Neutrophil (primary cell): ENCODE results near the gene NSD2.

Source experiments
- H3K27ac ChIP-seq: fragments of 200-600 bp; sonication (generic); 2 replicates; pipeline ENCODE4 v1.5.1; 2016; ENCODE audit warnings: mild to moderate bottlenecking, moderate library complexity
- H3K27me3 ChIP-seq: fragments of 200-600 bp; sonication (generic); 2 replicates; pipeline ENCODE4 v1.6.0; 2016; ENCODE audit warnings: mild to moderate bottlenecking
- H3K36me3 ChIP-seq: fragments of 200-600 bp; sonication (generic); 2 replicates; pipeline ENCODE4 v1.5.1; 2017
- H3K4me1 ChIP-seq, 2 experiments: fragments of 200-600 bp in 1 of 2; sonication (generic) in 1 of 2; 1 replicate in 1 of 2; 2 replicates in 1 of 2; pipeline versions ENCODE4 v1.5.1 to v1.6.1; 2013 to 2016; ENCODE audit warnings: low read depth in 1 of 2, low read length in 1 of 2, mild to moderate bottlenecking in 1 of 2, moderate library complexity in 1 of 2; ENCODE audit not compliant: control insufficient read depth in 1 of 2, insufficient read depth in 1 of 2
- H3K4me3 ChIP-seq, 2 experiments: fragments of 200-600 bp in 1 of 2; sonication (generic) in 1 of 2; 1 replicate in 1 of 2; 2 replicates in 1 of 2; pipeline ENCODE4 v1.5.1; 2013 to 2016; ENCODE audit warnings: low read depth in 1 of 2, low read length in 1 of 2, mild to moderate bottlenecking in 1 of 2, moderate library complexity in 1 of 2
- H3K9me3 ChIP-seq: fragments of 200-600 bp; sonication (generic); 2 replicates; pipeline ENCODE4 v1.5.1; 2016
- CTCF ChIP-seq: fragments of 200-600 bp; sonication (generic); IDR thresholded peaks from 2 replicates; pipeline ENCODE4 v1.5.1; 2016; ENCODE audit warnings: antibody characterized with exemption

The NSD2 gene

GRCh38 chr4:1885414-1885813 lies 14.2 kb downstream of the NSD2 start:
- Histone ChIP-seq H3K4me1 (peaks cover 6 to 15% of the 10 kb centered on the region in 2 experiments), H3K27ac (no peak overlapping the region), H3K4me3 (no peak overlapping the region), H3K9me3 (no peaks in the 10 kb centered on the region), H3K36me3 (no peaks in the 10 kb centered on the region), H3K27me3 (no peaks in the 10 kb centered on the region)
- no peak for TF ChIP-seq CTCF

- peaks cover 6 to 9% of the 10 kb centered on the region in 2 experiments for H3K4me1 ChIP-seq
- peak overlapping the region; percentile 24 for H3K27ac ChIP-seq
- H3K4me3 ChIP-seq = no peak overlapping the region
- no peaks in the 10 kb centered on the region for H3K27me3 ChIP-seq
- H3K36me3 ChIP-seq = no peaks in the 10 kb centered on the region
- no peaks in the 10 kb centered on the region for H3K9me3 ChIP-seq
- TF ChIP-seq CTCF = no peak
Observed at GRCh38 chr4:1887052-1887451, 15.9 kb downstream of the NSD2 start.

- Histone ChIP-seq H3K4me1 (peaks cover 6 to 9% of the 10 kb centered on the region in 2 experiments), H3K9me3 (no peaks in the 10 kb centered on the region), H3K36me3 (no peaks in the 10 kb centered on the region), H3K4me3 (no peak overlapping the region), H3K27me3 (no peaks in the 10 kb centered on the region), H3K27ac (no peak overlapping the region)
- no peak for TF ChIP-seq CTCF
Observed at GRCh38 chr4:1890979-1891570, 19.9 kb downstream of the NSD2 start.

GRCh38 chr4:1895971-1896657 lies 24.9 kb downstream of the NSD2 start:
- Histone ChIP-seq H3K4me1 (peaks cover 4 to 5% of the 10 kb centered on the region in 2 experiments), H3K4me3 (no peak overlapping the region), H3K9me3 (no peaks in the 10 kb centered on the region), H3K36me3 (peaks cover 6% of the 10 kb centered on the region), H3K27ac (no peak overlapping the region), H3K27me3 (no peaks in the 10 kb centered on the region)
- no peak for TF ChIP-seq CTCF

GRCh38 chr4:1896658-1896991 lies 25.4 kb downstream of the NSD2 start:
- no peak for TF ChIP-seq CTCF
- H3K4me1 ChIP-seq = peaks cover 4 to 5% of the 10 kb centered on the region in 2 experiments
- no peaks in the 10 kb centered on the region for H3K9me3 ChIP-seq
- H3K27ac ChIP-seq = no peak overlapping the region
- no peak overlapping the region for H3K4me3 ChIP-seq
- H3K36me3 ChIP-seq = peaks cover 11% of the 10 kb centered on the region
- H3K27me3 ChIP-seq = no peaks in the 10 kb centered on the region
